ENCODE results near the gene RASA3.

- TF ChIP-seq CTCF (conservative IDR thresholded peaks at IDR 0.05) (no peak), EZH2 (IDR thresholded peaks at IDR 0.05; ENCODE audit: low read depth) (no peak)
Measured at GRCh38 chr13:114022876-114023275, 109.5 kb downstream of the RASA3 start.
